HG03571 (cell line): ENCODE data around the gene A3GALT2.

Experiments used
- ATAC-seq: cut with Tn5 transposase; IDR thresholded peaks from one replicate; pipeline ENCODE4 v1.9.1; 2021; ENCODE audit not compliant: unreplicated experiment

Gene A3GALT2

DNA sequence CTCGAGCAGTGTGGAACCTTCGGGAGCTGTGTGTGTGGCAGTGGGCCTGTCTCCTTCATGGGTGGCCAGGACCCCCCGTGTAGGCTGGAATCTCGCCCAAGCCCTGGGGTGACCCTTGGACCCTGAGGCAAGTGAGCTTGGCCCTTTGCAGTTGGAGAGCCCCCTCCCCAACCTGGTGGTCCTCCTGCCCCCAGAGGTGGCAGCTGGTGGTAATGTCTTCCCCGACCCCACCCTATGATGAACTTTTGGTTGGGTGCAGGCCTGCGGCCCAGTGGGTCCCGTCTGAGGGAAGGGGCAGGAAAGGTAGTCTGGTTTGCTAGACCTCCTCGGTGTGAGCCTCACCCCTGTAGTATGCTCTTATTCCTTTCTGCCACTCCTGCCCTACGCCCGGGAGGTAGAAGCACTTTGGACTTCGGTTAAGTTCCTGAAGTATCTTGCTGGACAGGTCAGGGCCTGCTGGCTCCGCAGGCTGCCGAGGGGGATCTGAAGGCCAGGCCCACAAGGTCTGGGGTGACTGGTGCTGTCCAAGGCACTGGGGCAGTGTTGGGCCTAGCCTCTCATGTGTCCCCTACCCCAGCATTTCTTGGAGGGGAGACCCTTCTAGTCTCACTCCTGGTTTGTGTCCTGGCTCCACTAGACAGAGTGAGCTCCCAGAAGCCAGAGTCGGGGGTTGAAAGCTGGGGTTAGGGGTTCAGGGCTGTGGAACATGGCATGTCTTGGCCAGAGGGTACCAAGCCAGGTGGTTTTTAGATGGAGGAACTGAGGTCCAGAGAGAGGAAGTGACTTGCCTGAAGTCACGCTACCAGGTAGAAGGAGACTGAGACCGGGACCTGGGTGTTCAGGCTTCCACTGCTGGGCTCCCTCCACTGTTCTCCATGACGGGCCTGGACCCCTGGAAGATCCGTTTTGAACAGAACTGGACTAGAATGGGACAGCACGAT lies 62.9 kb downstream of the A3GALT2 start:
- no peak for ATAC-seq

DNA sequence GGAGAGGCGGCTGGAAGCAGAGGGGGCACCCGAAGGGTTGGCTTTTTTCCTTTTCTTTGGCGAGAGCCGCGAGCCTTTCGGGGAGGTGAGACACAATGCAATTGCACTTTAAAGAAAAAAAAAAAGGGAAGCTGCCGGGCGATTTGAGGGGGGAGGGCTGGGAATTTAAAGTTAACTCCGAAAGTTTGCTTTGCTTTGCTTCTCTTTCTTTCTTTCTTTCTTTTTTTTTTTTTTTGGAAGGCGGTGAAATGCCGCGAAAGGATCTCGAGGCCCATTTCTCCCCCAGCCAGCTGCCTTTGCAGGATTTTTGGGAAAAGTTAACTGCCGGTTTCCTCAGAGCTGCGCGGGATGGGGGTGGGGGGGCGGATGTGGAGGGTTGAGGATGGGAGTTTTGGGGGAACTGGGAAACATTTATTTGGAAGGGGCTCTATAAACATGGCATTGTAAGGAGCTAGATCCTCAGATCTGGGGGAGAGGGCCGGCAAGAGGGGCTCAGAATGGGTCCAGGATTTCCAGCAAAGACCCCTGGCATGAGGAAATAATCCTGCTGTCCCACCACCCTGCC lies 63.6 kb downstream of the A3GALT2 start:
- ATAC-seq: no peak
